ENCODE measurements around the gene RAE1.

Gene RAE1

GRCh38 chr20:57400821-57401564, 49.9 kb downstream of the RAE1 start:
- TF ChIP-seq EGR1 (IDR thresholded peaks at IDR 0.05) = no peak
- TF ChIP-seq, protein P1, sequence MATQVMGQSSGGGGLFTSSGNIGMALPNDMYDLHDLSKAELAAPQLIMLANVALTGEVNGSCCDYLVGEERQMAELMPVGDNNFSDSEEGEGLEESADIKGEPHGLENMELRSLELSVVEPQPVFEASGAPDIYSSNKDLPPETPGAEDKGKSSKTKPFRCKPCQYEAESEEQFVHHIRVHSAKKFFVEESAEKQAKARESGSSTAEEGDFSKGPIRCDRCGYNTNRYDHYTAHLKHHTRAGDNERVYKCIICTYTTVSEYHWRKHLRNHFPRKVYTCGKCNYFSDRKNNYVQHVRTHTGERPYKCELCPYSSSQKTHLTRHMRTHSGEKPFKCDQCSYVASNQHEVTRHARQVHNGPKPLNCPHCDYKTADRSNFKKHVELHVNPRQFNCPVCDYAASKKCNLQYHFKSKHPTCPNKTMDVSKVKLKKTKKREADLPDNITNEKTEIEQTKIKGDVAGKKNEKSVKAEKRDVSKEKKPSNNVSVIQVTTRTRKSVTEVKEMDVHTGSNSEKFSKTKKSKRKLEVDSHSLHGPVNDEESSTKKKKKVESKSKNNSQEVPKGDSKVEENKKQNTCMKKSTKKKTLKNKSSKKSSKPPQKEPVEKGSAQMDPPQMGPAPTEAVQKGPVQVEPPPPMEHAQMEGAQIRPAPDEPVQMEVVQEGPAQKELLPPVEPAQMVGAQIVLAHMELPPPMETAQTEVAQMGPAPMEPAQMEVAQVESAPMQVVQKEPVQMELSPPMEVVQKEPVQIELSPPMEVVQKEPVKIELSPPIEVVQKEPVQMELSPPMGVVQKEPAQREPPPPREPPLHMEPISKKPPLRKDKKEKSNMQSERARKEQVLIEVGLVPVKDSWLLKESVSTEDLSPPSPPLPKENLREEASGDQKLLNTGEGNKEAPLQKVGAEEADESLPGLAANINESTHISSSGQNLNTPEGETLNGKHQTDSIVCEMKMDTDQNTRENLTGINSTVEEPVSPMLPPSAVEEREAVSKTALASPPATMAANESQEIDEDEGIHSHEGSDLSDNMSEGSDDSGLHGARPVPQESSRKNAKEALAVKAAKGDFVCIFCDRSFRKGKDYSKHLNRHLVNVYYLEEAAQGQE (IDR thresholded peaks at IDR 0.05; ENCODE audit: low read depth) = no peak
- TF ChIP-seq TEAD4 (IDR thresholded peaks at IDR 0.05) = no peak
- TF ChIP-seq FOXM1 (IDR thresholded peaks at IDR 0.05; ENCODE audit: borderline replicate concordance, low read depth) = no peak
- no peak for TF ChIP-seq RAD21 (IDR thresholded peaks at IDR 0.05; ENCODE audit: low read depth)
- TF ChIP-seq YY1 (IDR thresholded peaks at IDR 0.05; ENCODE audit: low read depth) = no peak
- TF ChIP-seq CEBPB (IDR thresholded peaks at IDR 0.05) = no peak
- TF ChIP-seq EP300 (IDR thresholded peaks at IDR 0.05; ENCODE audit: borderline replicate concordance) = no peak
- no peak for TF ChIP-seq NFIC (IDR thresholded peaks at IDR 0.05)
- TF ChIP-seq, protein P2, sequence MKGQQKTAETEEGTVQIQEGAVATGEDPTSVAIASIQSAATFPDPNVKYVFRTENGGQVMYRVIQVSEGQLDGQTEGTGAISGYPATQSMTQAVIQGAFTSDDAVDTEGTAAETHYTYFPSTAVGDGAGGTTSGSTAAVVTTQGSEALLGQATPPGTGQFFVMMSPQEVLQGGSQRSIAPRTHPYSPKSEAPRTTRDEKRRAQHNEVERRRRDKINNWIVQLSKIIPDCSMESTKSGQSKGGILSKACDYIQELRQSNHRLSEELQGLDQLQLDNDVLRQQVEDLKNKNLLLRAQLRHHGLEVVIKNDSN (IDR thresholded peaks at IDR 0.05) = no peak
- TF ChIP-seq TAF1 (IDR thresholded peaks at IDR 0.05; ENCODE audit: low read depth) = no peak
- no peak for TF ChIP-seq CREB1 (IDR thresholded peaks at IDR 0.05; ENCODE audit: low read depth)
- TF ChIP-seq MAX (IDR thresholded peaks at IDR 0.05) = no peak
- TF ChIP-seq TCF12 (IDR thresholded peaks at IDR 0.05; ENCODE audit: low read depth) = no peak
- no peak for TF ChIP-seq ZBTB7A (IDR thresholded peaks at IDR 0.05; ENCODE audit: low read depth)

DNA sequence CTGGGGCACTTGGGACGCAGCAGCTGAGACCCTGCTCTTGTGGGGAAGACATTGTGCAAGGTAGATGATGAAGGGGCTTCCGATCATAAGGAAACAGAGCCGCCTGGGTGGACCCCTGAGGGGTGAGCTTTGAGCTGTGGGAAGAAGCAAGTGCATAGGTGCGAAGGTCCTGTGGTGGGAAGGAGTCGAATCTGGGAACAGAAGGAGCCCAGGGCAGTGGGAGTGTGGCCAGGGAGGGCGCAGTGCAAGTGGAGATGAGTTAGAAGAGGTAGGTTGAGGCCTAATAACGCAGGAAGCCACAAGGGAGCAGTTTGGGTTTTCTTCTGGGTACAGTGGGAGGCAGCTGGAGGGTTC, 50.5 kb downstream of the RAE1 start:
- TF ChIP-seq TCF12 (IDR thresholded peaks at IDR 0.05; ENCODE audit: low read depth) (no peak), CREB1 (IDR thresholded peaks at IDR 0.05; ENCODE audit: low read depth) (no peak), YY1 (IDR thresholded peaks at IDR 0.05; ENCODE audit: low read depth) (no peak), RAD21 (IDR thresholded peaks at IDR 0.05; ENCODE audit: low read depth) (no peak), NFIC (IDR thresholded peaks at IDR 0.05) (no peak), FOXM1 (IDR thresholded peaks at IDR 0.05; ENCODE audit: borderline replicate concordance, low read depth) (no peak), ZBTB7A (IDR thresholded peaks at IDR 0.05; ENCODE audit: low read depth) (no peak), TAF1 (IDR thresholded peaks at IDR 0.05; ENCODE audit: low read depth) (no peak), EGR1 (IDR thresholded peaks at IDR 0.05) (no peak), CEBPB (IDR thresholded peaks at IDR 0.05) (no peak), MAX (IDR thresholded peaks at IDR 0.05) (no peak), TEAD4 (IDR thresholded peaks at IDR 0.05) (no peak)
- TF ChIP-seq, protein P2 (IDR thresholded peaks at IDR 0.05) = no peak
- TF ChIP-seq, protein P1 (IDR thresholded peaks at IDR 0.05; ENCODE audit: low read depth) = no peak

DNA sequence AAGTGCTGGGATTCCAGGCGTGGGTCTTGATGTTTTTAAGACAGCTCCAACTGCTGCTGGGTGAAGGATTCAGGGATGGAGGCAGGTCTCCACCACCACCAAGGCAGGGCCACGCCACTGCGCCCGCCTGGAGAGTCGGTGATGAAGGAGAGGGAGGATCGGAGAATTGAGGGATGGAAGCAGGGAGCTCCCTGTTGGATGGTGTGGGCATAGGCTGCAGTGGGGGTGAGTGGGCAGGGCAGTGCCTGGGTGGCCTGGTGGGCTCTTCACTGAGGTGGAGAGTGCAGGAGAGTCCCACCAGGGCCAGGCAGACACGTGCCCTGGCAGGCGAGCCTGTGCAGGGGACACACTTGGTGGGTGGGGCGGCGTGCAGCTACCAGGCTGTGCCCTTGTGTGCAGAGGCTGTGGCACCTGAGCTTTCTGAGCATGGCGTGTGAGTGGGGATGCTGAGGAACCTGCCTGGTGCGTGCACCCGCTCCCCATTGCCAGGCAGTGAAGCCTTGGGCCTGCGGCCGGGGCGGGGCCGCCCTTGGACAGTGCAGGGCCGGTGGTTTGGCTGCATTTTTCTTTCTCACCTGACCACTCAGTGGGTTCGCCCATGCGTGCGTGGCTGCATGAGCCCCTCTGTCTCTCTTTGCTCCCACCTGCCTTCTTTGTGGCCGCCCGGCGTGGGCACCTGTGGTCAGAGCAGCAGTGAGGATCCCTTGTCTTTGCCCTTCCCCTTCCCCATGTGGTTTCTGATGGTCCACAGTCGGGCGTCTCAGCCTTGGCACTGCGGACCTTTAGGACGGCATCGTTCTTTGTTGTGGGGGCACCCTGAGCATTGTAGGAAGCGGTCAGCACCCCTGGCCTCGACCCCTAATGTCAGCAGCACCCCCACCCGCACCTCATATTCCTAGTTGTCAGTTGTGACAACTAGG, 51.4 kb downstream of the RAE1 start:
- TF ChIP-seq TCF12 (IDR thresholded peaks at IDR 0.05; ENCODE audit: low read depth) (no peak), MAX (IDR thresholded peaks at IDR 0.05) (no peak), YY1 (IDR thresholded peaks at IDR 0.05; ENCODE audit: low read depth) (no peak), EGR1 (IDR thresholded peaks at IDR 0.05) (no peak), TEAD4 (IDR thresholded peaks at IDR 0.05) (no peak)

DNA sequence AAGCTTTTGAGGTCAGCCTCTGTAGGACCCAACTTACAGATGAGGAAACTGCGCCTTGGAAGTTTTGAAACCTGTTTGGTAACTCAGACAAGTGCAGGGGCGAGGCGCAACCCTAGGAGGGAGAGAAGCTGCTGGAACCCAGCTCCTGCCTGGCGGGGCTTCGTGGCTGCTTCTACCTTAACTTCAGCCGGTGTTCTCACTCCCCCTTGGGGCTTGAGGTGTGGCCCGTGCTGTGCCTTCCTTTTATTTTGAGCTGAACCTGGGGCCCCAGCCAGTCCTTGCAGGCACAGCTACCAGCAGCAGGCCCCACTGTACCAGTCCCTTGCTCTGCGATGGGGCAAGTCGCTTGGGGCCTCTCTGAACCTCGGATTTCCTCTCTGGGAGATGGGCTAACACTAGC, 52.2 kb downstream of the RAE1 start:
- TF ChIP-seq CREB1 (IDR thresholded peaks at IDR 0.05; ENCODE audit: low read depth) = no peak

DNA sequence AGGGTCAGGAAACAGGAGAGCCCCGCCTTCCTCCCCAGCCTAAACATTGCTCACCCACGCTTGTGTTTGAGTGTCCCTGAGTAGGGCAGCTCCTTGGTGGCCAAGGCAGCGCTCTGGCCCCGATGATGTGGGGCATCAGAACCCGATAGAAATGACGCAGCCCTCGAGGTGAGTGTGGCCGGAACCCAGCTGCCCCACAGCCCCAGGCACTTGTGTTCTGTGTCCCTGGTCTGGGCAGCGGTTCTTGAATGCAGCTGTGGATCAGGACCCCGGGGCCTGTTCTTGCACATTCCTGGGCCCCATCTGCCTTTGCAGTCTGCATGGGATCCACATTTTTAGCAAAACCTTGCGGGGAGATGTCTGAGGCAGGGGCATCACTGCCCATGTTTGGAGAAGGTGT, 53.0 kb downstream of the RAE1 start:
- TF ChIP-seq MAX (IDR thresholded peaks at IDR 0.05) = no peak
- TF ChIP-seq ZBTB7A (IDR thresholded peaks at IDR 0.05; ENCODE audit: low read depth) = no peak
- TF ChIP-seq, protein P1 (IDR thresholded peaks at IDR 0.05; ENCODE audit: low read depth) = no peak
- TF ChIP-seq EP300 (IDR thresholded peaks at IDR 0.05; ENCODE audit: borderline replicate concordance) = no peak
- no peak for TF ChIP-seq YY1 (IDR thresholded peaks at IDR 0.05; ENCODE audit: low read depth)
- no peak for TF ChIP-seq CREB1 (IDR thresholded peaks at IDR 0.05; ENCODE audit: low read depth)
- no peak for TF ChIP-seq CEBPB (IDR thresholded peaks at IDR 0.05)
- no peak for TF ChIP-seq TAF1 (IDR thresholded peaks at IDR 0.05; ENCODE audit: low read depth)
- no peak for TF ChIP-seq RAD21 (IDR thresholded peaks at IDR 0.05; ENCODE audit: low read depth)
- TF ChIP-seq TCF12 (IDR thresholded peaks at IDR 0.05; ENCODE audit: low read depth) = no peak
- TF ChIP-seq FOXM1 (IDR thresholded peaks at IDR 0.05; ENCODE audit: borderline replicate concordance, low read depth) = no peak
- TF ChIP-seq TEAD4 (IDR thresholded peaks at IDR 0.05) = no peak
- TF ChIP-seq EGR1 (IDR thresholded peaks at IDR 0.05) = no peak
- TF ChIP-seq NFIC (IDR thresholded peaks at IDR 0.05) = no peak
- TF ChIP-seq, protein P2 (IDR thresholded peaks at IDR 0.05) = no peak
